Measurements from ENCODE around the gene TGIF2. TPM values are rescaled to one million over a fixed set of nuclear protein-coding genes. Genes with fewer than 3 reads are reported as not detected.
"Not testable (repeated sequence)": the region's sequence is repeated elsewhere in the genome, so short reads cannot be mapped to it uniquely, and the experiment has no call there.

Gene TGIF2
- total RNA-seq, 2 experiments from 2014 or later: 44.9 to 48.7 TPM

- intact Hi-C loops (cut with DNase I, micrococcal nuclease): loop anchor here in 1 of 2 experiments (10.0 kb wide), 1 partner anchor 335 kb away; no protein-coding TSS in a partner anchor
- Mint-ChIP-seq H3K27ac (no peak overlapping the region), H3K4me1 (no peaks in the 10 kb centered on the region), H3K36me3 (ENCODE audit: low read depth) (no peaks in the 10 kb centered on the region), H3K9me3 (ENCODE audit: low read depth) (no peaks in the 10 kb centered on the region), H3K4me3 (no peak overlapping the region), H3K27me3 (no peaks in the 10 kb centered on the region)
- no peak for DNase-seq
- CTCF ChIA-PET: no interaction called here
- no peak for ATAC-seq
- POLR2A ChIA-PET: no interaction called here
Measured at GRCh38 chr20:36549942-36550789, 23.2 kb upstream of the TGIF2 start.

- H3K27me3 Mint-ChIP-seq: no peaks in the 10 kb centered on the region
- intact Hi-C loops (cut with DNase I, micrococcal nuclease): loop anchor here in 1 of 2 experiments (10.0 kb wide), 1 partner anchor 334 kb away; no protein-coding TSS in a partner anchor
- no peaks in the 10 kb centered on the region for H3K4me1 Mint-ChIP-seq
- no peaks in the 10 kb centered on the region for H3K9me3 Mint-ChIP-seq (ENCODE audit: low read depth)
- POLR2A ChIA-PET: no interaction called here
- CTCF ChIA-PET: interaction anchor here (0.6 to 0.8 kb wide), 3 partner anchors 95 to 258 kb away, joined by 3 to 4 read pairs (median 3); partner anchors contain the start of gene SLA2
- no peak for DNase-seq
- H3K4me3 Mint-ChIP-seq: no peak overlapping the region
- H3K36me3 Mint-ChIP-seq (ENCODE audit: low read depth): no peaks in the 10 kb centered on the region
- no peak overlapping the region for H3K27ac Mint-ChIP-seq
- no peak for ATAC-seq
Measured at GRCh38 chr20:36550790-36551299, 22.6 kb upstream of the TGIF2 start.

- no peaks in the 10 kb centered on the region for H3K9me3 Mint-ChIP-seq (ENCODE audit: low read depth)
- DNase-seq (no peak), ATAC-seq (no peak)
- intact Hi-C loops (cut with DNase I, micrococcal nuclease): loop anchor here in 1 of 2 experiments (5.0 to 10.0 kb wide), 2 partner anchors 192 to 330 kb away; partner anchors contain the start of gene NDRG3
- H3K27me3 Mint-ChIP-seq: no peaks in the 10 kb centered on the region
- no peak overlapping the region for H3K4me3 Mint-ChIP-seq
- H3K27ac Mint-ChIP-seq: no peak overlapping the region
- H3K36me3 Mint-ChIP-seq (ENCODE audit: low read depth): no peaks in the 10 kb centered on the region
- CTCF ChIA-PET: no interaction called here
- POLR2A ChIA-PET: no interaction called here
- peaks cover 9% of the 10 kb centered on the region for H3K4me1 Mint-ChIP-seq
Measured at GRCh38 chr20:36555248-36555647, 18.1 kb upstream of the TGIF2 start.

DNA sequence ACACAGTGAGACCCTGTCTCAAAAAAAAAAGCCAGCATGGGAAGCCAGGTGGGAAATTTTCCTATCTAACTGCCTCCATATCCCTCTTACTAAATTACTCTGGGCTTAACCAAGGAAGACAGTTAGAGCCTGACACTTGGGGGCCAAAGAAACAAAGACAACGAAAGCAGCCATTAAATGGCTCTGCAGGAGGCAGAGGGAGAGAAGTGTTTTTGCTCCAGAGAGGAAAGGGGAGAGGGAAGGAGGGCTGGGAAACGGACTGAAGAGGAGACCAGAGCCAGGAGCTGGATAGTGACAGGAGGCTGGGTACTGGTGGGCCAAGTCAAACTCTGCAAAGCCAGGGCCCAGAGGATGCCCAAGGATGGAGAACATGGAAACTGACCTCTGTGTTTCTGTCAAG, 10.7 kb upstream of the TGIF2 start:
- peaks cover 2% of the 10 kb centered on the region for H3K36me3 Mint-ChIP-seq (ENCODE audit: low read depth)
- ATAC-seq: no peak
- H3K27me3 Mint-ChIP-seq: no peaks in the 10 kb centered on the region
- no peak overlapping the region for H3K4me3 Mint-ChIP-seq
- H3K4me1 Mint-ChIP-seq: no peaks in the 10 kb centered on the region
- peaks cover 4% of the 10 kb centered on the region for H3K9me3 Mint-ChIP-seq (ENCODE audit: low read depth)
- intact Hi-C loops (cut with DNase I, micrococcal nuclease): no loop called here
- ChIA-PET POLR2A (no interaction called here), CTCF (no interaction called here)
- H3K27ac Mint-ChIP-seq: no peak overlapping the region
- no peak for DNase-seq

- POLR2A ChIA-PET: no interaction called here
- CTCF ChIA-PET: no interaction called here
- H3K36me3 Mint-ChIP-seq (ENCODE audit: low read depth): peaks cover 2% of the 10 kb centered on the region
- no peak overlapping the region for H3K4me3 Mint-ChIP-seq
- no peaks in the 10 kb centered on the region for H3K27me3 Mint-ChIP-seq
- H3K9me3 Mint-ChIP-seq (ENCODE audit: low read depth): peaks cover 4% of the 10 kb centered on the region
- no peak for ATAC-seq
- H3K4me1 Mint-ChIP-seq: no peaks in the 10 kb centered on the region
- DNase-seq: no peak
- no peak overlapping the region for H3K27ac Mint-ChIP-seq
- intact Hi-C loops (cut with DNase I, micrococcal nuclease): no loop called here
Measured at GRCh38 chr20:36563374-36563773, 10.0 kb upstream of the TGIF2 start.

DNA sequence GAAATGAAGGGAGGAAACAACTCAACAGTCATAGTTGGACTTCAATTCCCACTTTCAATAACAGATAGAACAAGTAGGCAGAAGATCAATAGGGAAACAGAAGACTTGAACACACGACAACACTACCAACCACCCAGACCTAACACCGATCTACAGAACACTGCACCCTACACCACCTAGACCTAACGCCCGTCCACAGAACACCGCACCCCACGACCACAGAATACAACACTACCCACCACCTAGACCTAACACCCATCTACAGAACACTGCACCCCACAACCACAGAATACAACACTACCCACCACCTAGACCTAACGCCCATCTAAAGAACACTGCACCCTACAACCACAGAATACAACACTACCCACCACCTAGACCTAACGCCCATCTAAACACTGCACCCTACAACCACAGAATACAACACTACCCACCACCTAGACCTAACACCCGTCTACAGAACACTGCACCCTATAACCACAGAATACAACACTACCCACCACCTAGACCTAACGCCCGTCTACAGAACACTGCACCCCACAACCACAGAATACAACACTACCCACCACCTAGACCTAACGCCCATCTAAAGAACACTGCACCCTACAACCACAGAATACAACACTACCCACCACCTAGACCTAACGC, 9.2 kb upstream of the TGIF2 start:
- H3K4me3 Mint-ChIP-seq; ATAC-seq; CTCF ChIA-PET; H3K27ac Mint-ChIP-seq; H3K27me3 Mint-ChIP-seq; DNase-seq; intact Hi-C loops (cut with DNase I, micrococcal nuclease); H3K4me1 Mint-ChIP-seq; H3K9me3 Mint-ChIP-seq (ENCODE audit: low read depth); H3K36me3 Mint-ChIP-seq (ENCODE audit: low read depth); POLR2A ChIA-PET: not testable (repeated sequence)

- H3K27ac Mint-ChIP-seq; ATAC-seq; intact Hi-C loops (cut with DNase I, micrococcal nuclease); H3K4me3 Mint-ChIP-seq; POLR2A ChIA-PET; H3K36me3 Mint-ChIP-seq (ENCODE audit: low read depth); H3K27me3 Mint-ChIP-seq; H3K9me3 Mint-ChIP-seq (ENCODE audit: low read depth); DNase-seq; H3K4me1 Mint-ChIP-seq: not testable (repeated sequence)
- CTCF ChIA-PET: interaction anchor here (1.0 kb wide), 1 partner anchor 244 kb away, joined by 4 read pairs; no protein-coding TSS in a partner anchor
Measured at GRCh38 chr20:36564726-36565121, 8.7 kb upstream of the TGIF2 start.

- intact Hi-C loops (cut with DNase I, micrococcal nuclease): no loop called here
- POLR2A ChIA-PET: no interaction called here
- no peak overlapping the region for H3K4me3 Mint-ChIP-seq
- DNase-seq (no peak), ATAC-seq (no peak)
- no peaks in the 10 kb centered on the region for H3K27me3 Mint-ChIP-seq
- no peaks in the 10 kb centered on the region for H3K4me1 Mint-ChIP-seq
- H3K27ac Mint-ChIP-seq: no peak overlapping the region
- CTCF ChIA-PET: interaction anchor here (1.0 kb wide), 2 partner anchors 40 to 243 kb away, joined by 3 to 4 read pairs; partner anchors contain the start of gene RAB5IF
- peaks cover 2% of the 10 kb centered on the region for H3K36me3 Mint-ChIP-seq (ENCODE audit: low read depth)
- peaks cover 4% of the 10 kb centered on the region for H3K9me3 Mint-ChIP-seq (ENCODE audit: low read depth)
Measured at GRCh38 chr20:36565520-36565919, 7.9 kb upstream of the TGIF2 start.

GRCh38 chr20:36569847-36570429, 3.5 kb upstream of the TGIF2 start:
- Mint-ChIP-seq H3K4me1 (peaks cover 18% of the 10 kb centered on the region), H3K4me3 (no peak overlapping the region), H3K27me3 (no peaks in the 10 kb centered on the region), H3K9me3 (ENCODE audit: low read depth) (peaks cover 2% of the 10 kb centered on the region), H3K27ac (no peak overlapping the region), H3K36me3 (ENCODE audit: low read depth) (peaks cover 4% of the 10 kb centered on the region)
- ATAC-seq: no peak
- POLR2A ChIA-PET: no interaction called here
- intact Hi-C loops (cut with DNase I, micrococcal nuclease): loop anchor here (10.0 kb wide), 2 partner anchors 105 to 1115 kb away; partner anchors contain the start of gene CEP250 (in 1 of the 2)
- DNase-seq: no peak
- CTCF ChIA-PET: interaction anchor here (1.8 to 4.5 kb wide), 2 partner anchors 13 to 35 kb away, joined by 4 to 34 read pairs; partner anchors contain the start of gene RAB5IF

GRCh38 chr20:36571564-36572504, 1.6 kb upstream of the TGIF2 start:
- ChIA-PET POLR2A (interaction anchor here (0.7 to 3.5 kb wide), 4 partner anchors 24 to 98 kb away, joined by 3 to 14 read pairs (median 5); partner anchors contain the start of gene RAB5IF), CTCF (interaction anchor here (1.2 to 4.5 kb wide), 8 partner anchors 15 to 237 kb away, joined by 3 to 34 read pairs (median 4); partner anchors contain the start of gene RAB5IF)
- peak overlapping the region; percentile 93 for H3K27ac Mint-ChIP-seq
- peaks cover 20% of the 10 kb centered on the region for H3K36me3 Mint-ChIP-seq (ENCODE audit: low read depth)
- DNase-seq (peak; percentile 20), ATAC-seq (no peak)
- H3K4me3 Mint-ChIP-seq: peak overlapping the region; percentile 82
- H3K4me1 Mint-ChIP-seq: peaks cover 35% of the 10 kb centered on the region
- H3K27me3 Mint-ChIP-seq: no peaks in the 10 kb centered on the region
- intact Hi-C loops (cut with DNase I, micrococcal nuclease): loop anchor here (1.0 to 10.0 kb wide), 9 partner anchors 15 to 1117 kb away; partner anchors contain the start of genes CEP250 (in 1 of the 2), NDRG3 (in 1 of the 2) and PHF20 (in 1 of the 2)
- no peaks in the 10 kb centered on the region for H3K9me3 Mint-ChIP-seq (ENCODE audit: low read depth)
